Activated CD8-positive, alpha-beta T cell treated with anti-CD3 and anti-CD28 coated beads for 36 hours (primary cell): ENCODE measurements around the gene LDLR. TPM values are rescaled to one million over a fixed set of nuclear protein-coding genes. Genes with fewer than 3 reads are reported as not detected.

Source experiments
- ATAC-seq: fragments of 200-7000 bp; cut with Tn5 transposase; one replicate; pipeline ENCODE4 v1.10.0; 2021; ENCODE audit warnings: mild to moderate bottlenecking, moderate library complexity
- CTCF ChIA-PET: fragments of 350-600 bp; sonication (Branson Sonifier 250); formaldehyde crosslinking; loops from one replicate; lab custom pipeline; 2021; ENCODE audit warnings: antibody characterized with exemption; lab: Charles Lee
- POLR2A ChIA-PET: fragments of 350-600 bp; sonication (Branson Sonifier 250); formaldehyde crosslinking; loops from one replicate; lab custom pipeline; 2021; ENCODE audit warnings: antibody characterized with exemption; lab: Charles Lee
- DNase-seq: peaks from one replicate; pipeline ENCODE4 v3.0.0-alpha.2; 2020
- H3K27ac Mint-ChIP-seq: one replicate; pipeline ENCODE4 v1.8.0; 2021; ENCODE audit warnings: mild to moderate bottlenecking, mixed read lengths
- H3K27me3 Mint-ChIP-seq: one replicate; pipeline ENCODE4 v1.8.0; 2021; ENCODE audit warnings: mixed read lengths
- H3K36me3 Mint-ChIP-seq: one replicate; pipeline ENCODE4 v1.8.0; 2021; ENCODE audit warnings: low read depth, mixed read lengths
- H3K4me1 Mint-ChIP-seq: one replicate; pipeline ENCODE4 v1.8.0; 2021; ENCODE audit warnings: low read depth, mixed read lengths
- H3K4me3 Mint-ChIP-seq: one replicate; pipeline ENCODE4 v1.8.0; 2021; ENCODE audit warnings: mild to moderate bottlenecking, moderate library complexity, mixed read lengths
- H3K9me3 Mint-ChIP-seq: one replicate; pipeline ENCODE4 v1.8.0; 2021; ENCODE audit warnings: mixed read lengths
- intact Hi-C: fragments of 100-400 bp; cut with micrococcal nuclease; formaldehyde crosslinking; loops from one replicate; pipeline ENCODE4 v1.10.0; 2022
- total RNA-seq, 2 experiments: library from RNA; stranded (reverse); gene quantifications; one replicate each; pipeline ENCODE4 v1.2.3, GENCODE V29; 2021
- TF ChIP-seq, protein P1 (sequence below): fragments of 200-600 bp; IDR thresholded peaks from one replicate; pipeline ENCODE4 v1.8.0; 2022; ENCODE audit warnings: antibody characterized with exemption, mild to moderate bottlenecking

LDLR gene
- total RNA-seq, 2 experiments from 2014 or later: 54.7 to 56.5 TPM

GRCh38 chr19:11172576-11172975 is 83.3 kb downstream of the LDLR start:
- no peaks in the 10 kb centered on the region for H3K27me3 Mint-ChIP-seq

DNA sequence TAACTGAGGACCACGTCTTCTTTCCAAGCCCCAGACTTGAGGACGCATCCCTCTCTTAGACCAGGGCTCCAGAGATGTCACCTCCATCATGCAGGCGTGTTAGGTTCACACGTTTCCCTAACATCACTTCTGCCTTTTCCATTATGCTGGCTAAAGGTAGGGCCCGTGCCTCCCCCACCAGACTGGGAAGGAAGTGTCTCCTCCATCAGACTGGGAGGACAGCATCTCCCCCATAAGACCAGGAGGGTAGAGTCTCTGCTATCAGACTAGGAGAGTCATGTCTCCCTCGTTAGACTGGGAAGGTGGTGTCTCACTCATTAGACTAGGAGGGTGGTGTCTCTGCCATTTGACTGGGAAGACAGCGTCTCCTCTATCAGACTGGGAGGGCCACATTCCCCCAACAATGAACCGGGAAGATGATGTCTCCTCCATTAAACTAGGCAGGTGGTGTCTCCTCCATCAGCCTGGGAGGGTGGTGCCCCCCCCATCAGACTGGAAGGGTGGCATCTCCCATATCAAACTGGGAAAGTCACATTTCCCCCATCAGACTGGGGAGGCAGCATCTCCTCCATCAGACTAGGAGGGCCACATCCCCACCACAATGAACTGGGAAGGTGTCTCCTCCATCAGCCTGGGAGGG is 84.4 kb downstream of the LDLR start:
- no peaks in the 10 kb centered on the region for H3K9me3 Mint-ChIP-seq
- no peaks in the 10 kb centered on the region for H3K4me1 Mint-ChIP-seq
- no peak overlapping the region for H3K4me3 Mint-ChIP-seq
- intact Hi-C loops: no loop called here
- H3K27me3 Mint-ChIP-seq: peaks cover 2% of the 10 kb centered on the region
- DNase-seq (no peak), ATAC-seq (no peak)
- H3K27ac Mint-ChIP-seq: no peak overlapping the region
- ChIA-PET POLR2A (no interaction called here), CTCF (no interaction called here)
- H3K36me3 Mint-ChIP-seq: no peaks in the 10 kb centered on the region
- TF ChIP-seq, protein P1, sequence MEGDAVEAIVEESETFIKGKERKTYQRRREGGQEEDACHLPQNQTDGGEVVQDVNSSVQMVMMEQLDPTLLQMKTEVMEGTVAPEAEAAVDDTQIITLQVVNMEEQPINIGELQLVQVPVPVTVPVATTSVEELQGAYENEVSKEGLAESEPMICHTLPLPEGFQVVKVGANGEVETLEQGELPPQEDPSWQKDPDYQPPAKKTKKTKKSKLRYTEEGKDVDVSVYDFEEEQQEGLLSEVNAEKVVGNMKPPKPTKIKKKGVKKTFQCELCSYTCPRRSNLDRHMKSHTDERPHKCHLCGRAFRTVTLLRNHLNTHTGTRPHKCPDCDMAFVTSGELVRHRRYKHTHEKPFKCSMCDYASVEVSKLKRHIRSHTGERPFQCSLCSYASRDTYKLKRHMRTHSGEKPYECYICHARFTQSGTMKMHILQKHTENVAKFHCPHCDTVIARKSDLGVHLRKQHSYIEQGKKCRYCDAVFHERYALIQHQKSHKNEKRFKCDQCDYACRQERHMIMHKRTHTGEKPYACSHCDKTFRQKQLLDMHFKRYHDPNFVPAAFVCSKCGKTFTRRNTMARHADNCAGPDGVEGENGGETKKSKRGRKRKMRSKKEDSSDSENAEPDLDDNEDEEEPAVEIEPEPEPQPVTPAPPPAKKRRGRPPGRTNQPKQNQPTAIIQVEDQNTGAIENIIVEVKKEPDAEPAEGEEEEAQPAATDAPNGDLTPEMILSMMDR: no peak

More at GRCh38 chr19:11172576-11172975, 83.3 kb downstream of the LDLR start:
- Mint-ChIP-seq H3K4me1 (no peaks in the 10 kb centered on the region), H3K27ac (no peak overlapping the region), H3K9me3 (no peaks in the 10 kb centered on the region), H3K4me3 (no peak overlapping the region), H3K36me3 (no peaks in the 10 kb centered on the region)
- TF ChIP-seq, protein P1: no peak
- CTCF ChIA-PET: interaction anchor here (1.1 kb wide), 1 partner anchor 46 kb away, joined by 4 read pairs; no protein-coding TSS in a partner anchor
- ATAC-seq: no peak
- POLR2A ChIA-PET: no interaction called here
- DNase-seq: no peak
- intact Hi-C loops: no loop called here

DNA sequence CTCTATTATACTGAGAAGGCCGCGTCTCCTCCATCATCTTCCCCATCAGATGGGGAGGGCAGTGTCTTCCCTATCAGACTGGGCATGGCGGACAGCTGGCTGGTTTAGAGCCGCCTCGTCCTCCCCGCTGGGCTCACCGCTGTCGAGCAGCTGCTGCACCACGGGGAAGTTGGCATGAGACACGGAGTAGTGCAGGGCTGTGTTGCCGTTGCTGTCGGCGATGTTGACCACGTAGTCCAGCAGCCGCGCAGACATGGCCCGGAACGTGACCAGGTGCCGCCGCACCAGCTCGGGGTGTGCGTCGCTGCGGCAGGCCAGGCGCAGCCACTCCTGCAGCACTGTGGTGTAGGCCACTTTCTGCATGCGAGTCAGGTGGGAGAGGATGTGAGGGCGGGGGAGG is 85.1 kb downstream of the LDLR start:
- Mint-ChIP-seq H3K27me3 (peaks cover 2% of the 10 kb centered on the region), H3K9me3 (no peaks in the 10 kb centered on the region), H3K4me3 (no peak overlapping the region), H3K27ac (no peak overlapping the region), H3K36me3 (no peaks in the 10 kb centered on the region), H3K4me1 (no peaks in the 10 kb centered on the region)
- POLR2A ChIA-PET: no interaction called here
- CTCF ChIA-PET: no interaction called here
- ATAC-seq (no peak), DNase-seq (no peak)
- intact Hi-C loops: no loop called here
- TF ChIP-seq, protein P1: no peak

DNA sequence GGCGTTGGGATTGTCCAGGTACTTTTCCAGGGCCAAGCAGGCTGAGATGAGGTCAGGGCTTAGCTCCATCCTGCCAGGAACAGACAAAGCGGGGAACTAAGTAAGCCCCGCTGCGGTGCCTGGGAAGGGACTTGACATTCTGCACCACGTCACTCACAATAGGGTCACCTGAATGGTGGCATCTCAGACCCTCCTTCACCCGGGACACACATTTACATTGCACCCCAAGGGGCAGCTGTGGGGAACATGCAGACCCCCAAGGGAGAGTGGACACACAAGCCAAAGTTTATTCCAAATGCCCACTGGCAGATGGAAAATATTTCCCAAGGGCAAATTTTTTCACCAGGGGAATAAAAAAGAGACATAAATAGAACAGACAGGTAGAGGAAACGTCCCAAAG is 86.7 kb downstream of the LDLR start:
- ChIA-PET CTCF (no interaction called here), POLR2A (no interaction called here)
- Mint-ChIP-seq H3K27ac (no peak overlapping the region), H3K36me3 (no peaks in the 10 kb centered on the region), H3K27me3 (peaks cover 2% of the 10 kb centered on the region), H3K4me3 (no peak overlapping the region), H3K4me1 (peaks cover 11% of the 10 kb centered on the region), H3K9me3 (no peaks in the 10 kb centered on the region)
- ATAC-seq (no peak), DNase-seq (no peak)
- intact Hi-C loops: no loop called here
- TF ChIP-seq, protein P1: no peak

GRCh38 chr19:11176466-11177193 is 87.4 kb downstream of the LDLR start:
- DNase-seq (no peak), ATAC-seq (no peak)
- CTCF ChIA-PET: no interaction called here
- Mint-ChIP-seq H3K4me1 (peaks cover 11% of the 10 kb centered on the region), H3K27ac (no peak overlapping the region), H3K36me3 (no peaks in the 10 kb centered on the region), H3K9me3 (no peaks in the 10 kb centered on the region), H3K27me3 (peaks cover 2% of the 10 kb centered on the region), H3K4me3 (no peak overlapping the region)
- intact Hi-C loops: no loop called here
- TF ChIP-seq, protein P1: no peak
- POLR2A ChIA-PET: no interaction called here
